ENCODE data around the gene HNRNPU.

DNA sequence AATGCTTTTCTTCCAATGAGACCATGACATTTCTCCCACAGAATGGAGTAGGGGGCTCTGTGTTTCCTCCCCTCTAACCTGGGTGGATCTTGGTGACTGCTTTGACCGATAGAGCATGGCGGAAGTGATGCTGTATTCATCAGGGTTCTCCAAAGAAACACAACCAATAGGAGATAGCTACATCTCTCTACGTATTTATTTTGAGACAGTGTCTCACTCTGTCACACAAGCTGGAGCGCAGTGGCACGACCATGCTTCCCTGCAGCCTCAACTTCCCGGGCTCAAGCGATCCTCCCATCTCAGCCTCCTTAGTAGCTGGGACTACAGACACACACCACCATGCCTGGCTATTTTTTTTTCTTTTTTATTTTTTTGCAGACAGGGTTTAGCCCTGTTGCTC is 29.5 kb upstream of the HNRNPU start:
- TF ChIP-seq, protein P1, sequence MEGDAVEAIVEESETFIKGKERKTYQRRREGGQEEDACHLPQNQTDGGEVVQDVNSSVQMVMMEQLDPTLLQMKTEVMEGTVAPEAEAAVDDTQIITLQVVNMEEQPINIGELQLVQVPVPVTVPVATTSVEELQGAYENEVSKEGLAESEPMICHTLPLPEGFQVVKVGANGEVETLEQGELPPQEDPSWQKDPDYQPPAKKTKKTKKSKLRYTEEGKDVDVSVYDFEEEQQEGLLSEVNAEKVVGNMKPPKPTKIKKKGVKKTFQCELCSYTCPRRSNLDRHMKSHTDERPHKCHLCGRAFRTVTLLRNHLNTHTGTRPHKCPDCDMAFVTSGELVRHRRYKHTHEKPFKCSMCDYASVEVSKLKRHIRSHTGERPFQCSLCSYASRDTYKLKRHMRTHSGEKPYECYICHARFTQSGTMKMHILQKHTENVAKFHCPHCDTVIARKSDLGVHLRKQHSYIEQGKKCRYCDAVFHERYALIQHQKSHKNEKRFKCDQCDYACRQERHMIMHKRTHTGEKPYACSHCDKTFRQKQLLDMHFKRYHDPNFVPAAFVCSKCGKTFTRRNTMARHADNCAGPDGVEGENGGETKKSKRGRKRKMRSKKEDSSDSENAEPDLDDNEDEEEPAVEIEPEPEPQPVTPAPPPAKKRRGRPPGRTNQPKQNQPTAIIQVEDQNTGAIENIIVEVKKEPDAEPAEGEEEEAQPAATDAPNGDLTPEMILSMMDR (IDR thresholded peaks at IDR 0.05), result no peak
- TF ChIP-seq EZH2 (IDR thresholded peaks at IDR 0.05) (no peak), EZH2phosphoT487 (IDR thresholded peaks at IDR 0.05) (no peak)
